AG10803 (cell line): ENCODE measurements around the gene C16orf96.

Experiments
- DNase-seq: peaks from one replicate; pipeline ENCODE4 v3.0.0; 2010; ENCODE audit warnings: low read depth
- H3K4me3 ChIP-seq: 2 replicates; pipeline ENCODE4 v1.5.1; 2011; ENCODE audit warnings: mild to moderate bottlenecking, low read length, control low read depth
- TF ChIP-seq, protein P1 (sequence below): conservative IDR thresholded peaks from 2 replicates; pipeline ENCODE4 v1.5.1; 2011; ENCODE audit warnings: mild to moderate bottlenecking, low read length, control low read depth, inconsistent platforms

The C16orf96 gene

DNA sequence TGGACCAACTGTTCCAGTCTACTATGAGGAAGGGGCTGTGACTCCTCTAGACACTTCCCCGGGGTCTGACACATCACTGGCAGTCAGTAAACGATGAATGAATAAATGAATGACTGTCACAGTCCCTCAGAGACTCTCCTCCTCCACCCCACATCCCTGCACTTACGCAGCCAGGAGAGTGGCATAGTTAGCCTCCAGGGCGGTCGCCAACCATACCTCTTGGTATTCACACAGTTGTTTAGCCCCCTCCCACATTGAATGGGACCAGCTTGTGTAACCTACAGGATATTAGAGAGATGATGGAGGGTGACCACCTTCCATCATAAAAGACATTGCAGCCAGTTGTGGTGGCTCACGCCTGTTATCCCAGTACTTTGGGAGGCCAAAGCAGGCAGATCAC, 32.8 kb downstream of the C16orf96 start:
- TF ChIP-seq, protein P1, sequence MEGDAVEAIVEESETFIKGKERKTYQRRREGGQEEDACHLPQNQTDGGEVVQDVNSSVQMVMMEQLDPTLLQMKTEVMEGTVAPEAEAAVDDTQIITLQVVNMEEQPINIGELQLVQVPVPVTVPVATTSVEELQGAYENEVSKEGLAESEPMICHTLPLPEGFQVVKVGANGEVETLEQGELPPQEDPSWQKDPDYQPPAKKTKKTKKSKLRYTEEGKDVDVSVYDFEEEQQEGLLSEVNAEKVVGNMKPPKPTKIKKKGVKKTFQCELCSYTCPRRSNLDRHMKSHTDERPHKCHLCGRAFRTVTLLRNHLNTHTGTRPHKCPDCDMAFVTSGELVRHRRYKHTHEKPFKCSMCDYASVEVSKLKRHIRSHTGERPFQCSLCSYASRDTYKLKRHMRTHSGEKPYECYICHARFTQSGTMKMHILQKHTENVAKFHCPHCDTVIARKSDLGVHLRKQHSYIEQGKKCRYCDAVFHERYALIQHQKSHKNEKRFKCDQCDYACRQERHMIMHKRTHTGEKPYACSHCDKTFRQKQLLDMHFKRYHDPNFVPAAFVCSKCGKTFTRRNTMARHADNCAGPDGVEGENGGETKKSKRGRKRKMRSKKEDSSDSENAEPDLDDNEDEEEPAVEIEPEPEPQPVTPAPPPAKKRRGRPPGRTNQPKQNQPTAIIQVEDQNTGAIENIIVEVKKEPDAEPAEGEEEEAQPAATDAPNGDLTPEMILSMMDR = no peak
- DNase-seq = no peak
- H3K4me3 ChIP-seq = no peak overlapping the region

- H3K4me3 ChIP-seq = no peak overlapping the region
- DNase-seq = no peak
- TF ChIP-seq, protein P1 = no peak
These were observed 35.1 kb downstream of the C16orf96 start for GRCh38 chr16:4591191-4591590.

DNA sequence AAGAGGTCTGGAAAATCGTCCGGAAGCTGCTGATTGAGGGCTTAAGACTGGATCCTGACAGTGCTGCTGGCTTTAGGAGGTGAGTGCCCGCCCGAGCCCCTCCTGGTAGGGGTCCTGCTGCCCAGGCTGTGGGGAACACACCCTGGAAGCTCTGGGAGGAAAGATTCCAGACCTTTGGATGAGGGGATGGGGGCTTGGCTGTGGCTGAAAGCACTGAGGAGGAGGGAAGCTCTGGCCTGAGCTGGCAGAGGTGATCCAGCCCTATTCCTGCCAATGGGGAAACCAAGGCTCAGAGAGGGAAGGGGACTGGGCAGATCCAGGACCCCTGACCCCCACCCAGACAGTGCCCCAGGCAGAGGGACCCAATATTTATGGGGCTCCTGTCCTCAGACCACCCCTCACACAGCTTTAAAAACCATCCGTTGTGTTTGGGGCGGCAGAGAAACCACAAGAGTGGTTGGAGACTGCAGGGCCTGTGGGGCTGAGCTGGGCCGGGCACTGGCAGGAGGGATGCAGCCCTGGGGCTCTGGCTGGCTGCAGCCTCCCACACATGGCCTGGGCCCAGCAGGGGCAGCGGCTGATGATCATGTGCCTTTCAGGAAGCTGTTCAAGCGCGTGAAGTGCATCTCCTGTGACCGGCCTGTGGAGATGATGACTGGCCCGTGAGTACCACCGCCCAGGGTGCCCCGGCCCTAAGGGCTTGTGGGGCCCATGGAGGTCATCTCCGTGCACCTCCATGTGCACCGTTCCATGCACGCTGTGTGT, 35.7 kb downstream of the C16orf96 start:
- H3K4me3 ChIP-seq = no peak overlapping the region
- TF ChIP-seq, protein P1 = no peak
- no peak for DNase-seq

DNA sequence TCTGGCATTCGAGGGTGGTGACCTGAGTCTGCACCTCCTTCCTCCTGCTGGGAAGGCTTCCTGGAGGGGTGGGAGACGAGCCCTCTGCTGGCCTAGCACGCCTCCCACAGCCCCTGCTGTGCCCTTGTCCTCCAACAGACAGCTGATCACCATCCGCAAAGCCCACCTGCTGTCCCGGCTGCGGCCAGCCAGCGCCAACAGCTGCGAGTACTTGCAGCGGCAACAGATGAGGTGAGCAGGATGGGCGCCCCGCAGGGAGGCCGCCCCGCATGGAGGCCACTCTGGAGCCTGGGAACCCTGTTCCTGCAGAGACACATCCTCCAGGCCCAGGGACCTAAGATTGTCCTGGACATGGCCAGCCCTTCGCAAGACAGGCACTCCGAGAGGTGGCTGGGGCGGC, 36.9 kb downstream of the C16orf96 start:
- TF ChIP-seq, protein P1 = no peak
- no peak for DNase-seq
- no peak overlapping the region for H3K4me3 ChIP-seq

DNA sequence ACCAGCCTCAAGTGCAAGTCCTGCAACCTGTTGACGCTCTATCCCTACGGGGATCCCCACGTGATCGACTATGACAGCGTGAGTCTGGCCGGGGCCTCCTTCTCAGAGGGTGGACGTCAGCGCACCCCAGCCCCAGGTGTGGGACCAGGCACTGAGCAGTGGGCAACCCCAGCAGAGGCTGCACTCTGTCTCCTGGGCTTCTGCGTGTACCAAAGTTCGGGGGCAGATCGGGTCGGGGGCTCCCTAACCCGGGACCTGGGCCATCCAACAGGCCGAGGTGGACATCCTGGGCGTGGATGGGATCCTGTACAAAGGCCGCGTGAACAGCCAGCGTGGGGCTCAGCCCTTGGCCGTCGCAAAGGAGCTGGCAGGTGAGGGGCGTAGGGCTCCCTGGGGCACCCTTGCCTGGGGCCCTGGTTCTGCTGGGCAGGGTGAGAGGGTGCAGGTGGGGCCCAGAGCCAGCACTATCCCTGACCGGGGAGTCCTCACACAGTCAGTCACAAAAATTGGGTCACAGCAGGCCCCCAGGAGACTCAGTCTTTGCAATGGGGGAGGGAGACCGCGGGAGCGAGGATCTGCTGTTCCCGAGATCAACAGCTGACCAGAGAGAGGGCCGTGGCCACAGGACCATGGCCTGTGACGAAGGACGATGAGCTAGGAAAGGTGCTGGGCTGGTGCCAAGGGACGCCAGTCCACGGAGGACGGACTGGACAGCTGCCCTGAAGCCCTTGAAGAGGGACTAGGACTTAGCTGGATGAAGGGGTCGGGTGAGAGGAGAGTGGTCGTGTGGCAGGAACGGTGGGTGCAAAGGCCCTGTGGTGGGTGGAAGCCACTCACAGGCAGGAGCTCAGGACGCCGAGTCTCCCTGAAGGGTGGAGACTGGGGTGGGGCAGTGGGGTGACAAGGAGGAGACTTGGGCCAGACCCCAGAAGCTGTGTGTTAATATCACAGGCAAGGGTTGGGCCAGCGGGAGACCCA, 38.6 kb downstream of the C16orf96 start:
- DNase-seq = no peak
- TF ChIP-seq, protein P1 = no peak

DNA sequence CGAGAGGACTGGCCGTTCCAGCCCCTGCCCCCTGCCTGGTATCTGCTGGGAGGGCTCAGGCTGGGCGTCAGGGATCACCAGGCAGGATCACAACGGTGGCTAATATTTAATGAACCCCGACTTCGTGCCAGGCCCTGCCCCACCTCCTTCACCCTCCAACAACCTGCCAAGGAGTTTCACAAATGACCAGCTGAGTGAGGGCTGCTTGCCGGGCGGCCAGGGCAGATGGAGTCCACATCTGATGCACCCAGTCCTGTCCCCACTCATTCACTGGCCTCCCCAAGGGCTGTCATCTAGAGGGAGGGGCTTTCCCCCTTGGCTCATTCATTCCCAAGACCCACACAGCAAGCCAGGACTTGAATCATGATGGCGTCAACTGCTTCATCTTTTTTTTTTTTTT, 41.0 kb downstream of the C16orf96 start:
- H3K4me3 ChIP-seq = no peak overlapping the region
- DNase-seq = no peak
- TF ChIP-seq, protein P1 = no peak

More for the DNA sequence above, 38.6 kb downstream of the C16orf96 start:
- H3K4me3 ChIP-seq = no peak overlapping the region
